Muscle layer of colon (tissue), 2 donors: ENCODE measurements around the gene ZNF587B.
"Not testable (repeated sequence)": the region's sequence is repeated elsewhere in the genome, so short reads cannot be mapped to it uniquely, and the experiment has no call there.

ENCODE experiments used
- H3K27ac ChIP-seq: one replicate; pipeline ENCODE4 v1.7.0; 2013; ENCODE audit warnings: low read depth, mild to moderate bottlenecking, low read length, moderate library complexity
- H3K27me3 ChIP-seq, 2 donors: one replicate each; pipeline ENCODE4 v1.7.0; 2013; ENCODE audit warnings: low read length in 2 of 2, mild to moderate bottlenecking in 2 of 2; ENCODE audit not compliant: insufficient read depth in 2 of 2, control insufficient read depth in 1 of 2
- H3K36me3 ChIP-seq: one replicate; pipeline ENCODE4 v1.7.0; 2013; ENCODE audit warnings: mild to moderate bottlenecking, low read length; ENCODE audit not compliant: insufficient read depth
- H3K4me1 ChIP-seq: one replicate; pipeline ENCODE4 v1.7.0; 2013; ENCODE audit warnings: mild to moderate bottlenecking, low read length; ENCODE audit not compliant: insufficient read depth
- H3K4me3 ChIP-seq, 2 donors: one replicate each; pipeline ENCODE4 v1.7.0; 2013; ENCODE audit warnings: low read length in 2 of 2, low read depth in 1 of 2, mild to moderate bottlenecking in 1 of 2, moderate library complexity in 1 of 2
- H3K9ac ChIP-seq: one replicate; pipeline ENCODE4 v1.7.0; 2013; ENCODE audit warnings: low read length
- H3K9me3 ChIP-seq: one replicate; pipeline ENCODE4 v1.7.0; 2013; ENCODE audit warnings: mild to moderate bottlenecking, low read length
- donor health status: abdominal sarcoma.
- donor health status: Adenocarcinoma of cecum.

ZNF587B gene

GRCh38 chr19:57849666-57850473, 19.8 kb downstream of the ZNF587B start, which contains the start of gene ZNF587:
Gene ZNF587, plus strand, starts transcription at chr19:57849859. Its CDS starts 180 bp downstream, at chr19:57850039.
- peak within 1 kb of the TSS; percentile 28 for H3K9ac ChIP-seq
- H3K4me3 ChIP-seq, result peak within 1 kb of the TSS; percentile 80 to 84
- H3K27me3 ChIP-seq, H3K9me3 ChIP-seq, H3K36me3 ChIP-seq: not testable (repeated sequence)
- peak within 1 kb of the TSS; percentile 34 for H3K27ac ChIP-seq
- peaks cover 12% of the 10 kb centered on the region for H3K4me1 ChIP-seq

- Histone ChIP-seq H3K4me1 (peaks cover 12% of the 10 kb centered on the region), H3K9ac (peak overlapping the region; percentile 28), H3K36me3 (peaks cover 4% of the 10 kb centered on the region), H3K27ac (no peak overlapping the region), H3K4me3 (peak overlapping the region; percentile 80 to 84), H3K9me3 (no peaks in the 10 kb centered on the region), H3K27me3 (no peaks in the 10 kb centered on the region)
Observed at GRCh38 chr19:57850553-57851017, 20.5 kb downstream of the ZNF587B start.

GRCh38 chr19:57851812-57852603, 21.9 kb downstream of the ZNF587B start:
- H3K27me3 ChIP-seq, H3K36me3 ChIP-seq, H3K9me3 ChIP-seq, H3K27ac ChIP-seq, H3K9ac ChIP-seq, H3K4me3 ChIP-seq: not testable (repeated sequence)
- H3K4me1 ChIP-seq, result peaks cover 12% of the 10 kb centered on the region

GRCh38 chr19:57854117-57854516, 24.0 kb downstream of the ZNF587B start:
- not testable (repeated sequence) for H3K27me3 ChIP-seq, H3K27ac ChIP-seq, H3K9me3 ChIP-seq, H3K4me3 ChIP-seq, H3K9ac ChIP-seq
- peaks cover 10% of the 10 kb centered on the region for H3K36me3 ChIP-seq
- peaks cover 12% of the 10 kb centered on the region for H3K4me1 ChIP-seq

GRCh38 chr19:57862351-57862750, 32.3 kb downstream of the ZNF587B start:
- H3K4me1 ChIP-seq, H3K9ac ChIP-seq, H3K4me3 ChIP-seq, H3K27ac ChIP-seq, H3K27me3 ChIP-seq: not testable (repeated sequence)
- Histone ChIP-seq H3K36me3 (peaks cover 47% of the 10 kb centered on the region), H3K9me3 (peaks cover 19% of the 10 kb centered on the region)

GRCh38 chr19:57867868-57868492, 37.9 kb downstream of the ZNF587B start:
- H3K27ac ChIP-seq, result no peak overlapping the region
- peaks cover 27% of the 10 kb centered on the region for H3K36me3 ChIP-seq
- H3K4me3 ChIP-seq, result peak overlapping the region in 1 of 2 donors; percentile 31
- no peaks in the 10 kb centered on the region for H3K4me1 ChIP-seq
- H3K9me3 ChIP-seq, result peaks cover 34% of the 10 kb centered on the region
- H3K27me3 ChIP-seq, result no peaks in the 10 kb centered on the region
- H3K9ac ChIP-seq, result no peak overlapping the region

- not testable (repeated sequence) for H3K27ac ChIP-seq, H3K4me1 ChIP-seq, H3K4me3 ChIP-seq, H3K9ac ChIP-seq, H3K27me3 ChIP-seq
- Histone ChIP-seq H3K9me3 (peaks cover 45% of the 10 kb centered on the region), H3K36me3 (peaks cover 19% of the 10 kb centered on the region)
Observed at GRCh38 chr19:57869655-57870054, 39.6 kb downstream of the ZNF587B start.

GRCh38 chr19:57870225-57870624, 40.1 kb downstream of the ZNF587B start:
- peaks cover 15% of the 10 kb centered on the region for H3K36me3 ChIP-seq
- no peak overlapping the region for H3K9ac ChIP-seq
- no peaks in the 10 kb centered on the region for H3K4me1 ChIP-seq
- H3K27ac ChIP-seq, result no peak overlapping the region
- no peaks in the 10 kb centered on the region for H3K27me3 ChIP-seq
- peaks cover 45% of the 10 kb centered on the region for H3K9me3 ChIP-seq
- H3K4me3 ChIP-seq, result no peak overlapping the region

GRCh38 chr19:57872450-57872849, 42.4 kb downstream of the ZNF587B start:
- Histone ChIP-seq H3K4me1 (no peaks in the 10 kb centered on the region), H3K27me3 (no peaks in the 10 kb centered on the region), H3K4me3 (no peak overlapping the region), H3K36me3 (peaks cover 6% of the 10 kb centered on the region), H3K9ac (no peak overlapping the region), H3K9me3 (peaks cover 54% of the 10 kb centered on the region), H3K27ac (no peak overlapping the region)

- not testable (repeated sequence) for H3K4me3 ChIP-seq, H3K36me3 ChIP-seq, H3K27ac ChIP-seq, H3K9ac ChIP-seq, H3K27me3 ChIP-seq, H3K4me1 ChIP-seq
- H3K9me3 ChIP-seq, result peaks cover 49% of the 10 kb centered on the region
Observed at GRCh38 chr19:57873883-57874799, 44.0 kb downstream of the ZNF587B start.
